ENCODE measurements around the gene CHN2. TPM values are rescaled to one million over a fixed set of nuclear protein-coding genes. Genes with fewer than 3 reads are reported as not detected.

The CHN2 gene
- 0.44 and 0.87 TPM in 2 replicates for total RNA-seq

DNA sequence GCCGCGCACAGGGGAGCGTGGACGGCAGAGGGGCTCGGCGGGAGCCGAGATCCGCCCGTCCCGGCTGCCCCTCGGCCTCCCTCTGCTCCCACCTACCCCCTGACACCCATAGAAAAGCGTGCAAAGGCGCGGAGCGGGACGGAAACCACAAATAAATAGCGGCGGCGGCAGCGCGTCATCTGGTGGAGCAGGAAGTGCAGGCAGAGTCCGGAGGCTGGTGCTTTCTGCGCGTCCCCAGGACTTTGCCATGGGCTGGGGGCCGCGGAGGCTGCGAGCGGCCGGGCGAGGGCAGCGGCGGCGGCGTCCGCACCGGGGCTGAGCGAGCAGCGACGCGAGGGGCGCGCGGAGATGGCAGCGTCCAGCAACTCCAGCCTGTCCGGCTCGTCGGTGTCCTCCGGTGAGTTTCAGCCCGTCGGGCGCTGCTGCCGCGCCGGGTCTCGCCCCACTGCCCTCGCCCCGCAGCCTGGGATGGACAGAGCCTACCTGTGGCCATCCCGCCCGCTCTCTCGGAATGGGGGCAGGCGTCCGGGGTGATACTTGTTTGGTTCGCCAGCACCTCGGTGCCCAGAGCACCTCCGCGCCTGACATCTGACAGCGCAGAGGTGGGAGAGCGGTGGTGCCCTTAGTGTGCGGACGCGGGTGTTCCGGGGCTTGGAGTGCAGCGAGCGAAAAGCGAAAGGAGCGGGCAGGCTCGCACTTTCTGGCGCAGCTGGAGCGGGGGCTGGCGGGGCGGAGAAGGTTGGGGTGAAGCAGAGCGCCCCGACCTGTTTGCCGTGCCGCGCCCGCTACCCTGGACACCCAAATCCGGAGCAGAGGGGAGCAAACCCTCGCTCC, at the start of gene CHN2:
Gene CHN2, plus strand, starts transcription at position 182 of the 834 bp plus-strand sequence.

DNA sequence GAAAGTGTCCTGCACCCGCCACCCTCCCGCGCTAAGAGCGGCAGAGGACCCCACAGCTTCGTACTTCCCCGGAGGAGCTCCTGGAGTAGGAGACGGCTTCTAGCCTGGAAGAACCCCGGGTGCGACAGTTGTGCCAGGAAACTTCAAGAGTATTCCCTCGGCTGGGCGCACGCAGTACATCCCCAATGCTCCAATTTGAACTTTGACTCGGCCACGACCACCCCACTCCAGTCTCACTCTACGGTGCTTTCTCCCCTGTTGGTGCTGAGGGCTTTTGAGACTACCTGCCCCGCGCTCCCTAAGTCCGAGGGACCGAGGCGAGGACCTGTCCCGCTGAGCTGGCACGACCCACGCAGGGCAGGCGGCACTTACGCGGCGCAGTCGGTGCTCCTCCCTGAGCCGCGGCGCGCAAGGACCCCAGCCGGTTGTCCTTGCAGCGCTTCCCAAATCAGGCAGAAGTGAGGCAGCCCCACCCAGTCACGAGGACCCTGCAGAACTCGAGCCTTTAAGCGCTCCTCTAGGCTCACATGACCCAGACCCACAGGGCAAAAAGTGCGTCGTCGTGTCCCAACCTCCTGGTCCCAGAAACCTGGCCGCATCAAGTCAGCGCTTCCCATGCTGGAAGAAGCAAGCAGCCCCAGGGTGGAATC, 48.4 kb upstream of the CHN2 start, which contains the start of gene CPVL:
Gene CPVL, minus strand, starts transcription at position 481 of the 650 bp plus-strand sequence. CDS start 25,476 bp downstream, outside the sequence.

Other genes with a start within 250 kb of the CHN2 start
- 0.25 and 0.33 TPM in 2 replicates for gene TRIL, start 236.4 kb upstream of the CHN2 start, total RNA-seq
- 1.1 and 1.4 TPM in 2 replicates for gene CPVL, start 48.2 kb upstream of the CHN2 start, total RNA-seq